Measurements from ENCODE around the gene CRY1. TPM values are rescaled to one million over a fixed set of nuclear protein-coding genes. Genes with fewer than 3 reads are reported as not detected.

The CRY1 gene
- polyA plus RNA-seq, 1 of the 3 experiments (the other 2 are of a cell fraction), result 4.9 TPM

DNA sequence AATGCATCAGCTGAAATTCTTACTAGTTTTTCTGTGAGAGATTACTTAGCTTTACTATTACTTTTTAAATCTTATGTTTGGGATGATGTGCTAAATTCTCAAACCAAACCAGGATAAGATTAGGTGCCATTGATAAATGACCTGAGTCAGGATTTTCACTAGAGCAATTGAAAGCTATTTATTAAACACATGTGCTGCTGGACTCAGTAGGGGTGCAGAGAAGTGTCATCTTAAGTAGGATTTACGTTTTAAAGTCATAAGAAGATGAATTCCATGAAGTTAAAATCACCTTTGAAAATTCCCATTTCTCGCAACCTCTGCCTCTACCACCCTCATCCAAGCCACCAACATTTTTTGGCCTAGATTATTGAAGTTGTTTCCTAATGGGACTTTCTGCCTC is 128.8 kb downstream of the CRY1 start:
- TF ChIP-seq RXRA (IDR thresholded peaks at IDR 0.05; ENCODE audit: borderline replicate concordance, low read depth) (no peak), ELF1 (IDR thresholded peaks at IDR 0.05) (no peak), NFIC (IDR thresholded peaks at IDR 0.05; ENCODE audit: borderline replicate concordance) (no peak), MXI1 (IDR thresholded peaks at IDR 0.05; ENCODE audit: low read depth, low read length) (no peak), MEF2A (IDR thresholded peaks at IDR 0.05; ENCODE audit: borderline replicate concordance, low read depth) (no peak), GATA2 (CRISPR knock-in tag; IDR thresholded peaks at IDR 0.05) (no peak), FOSL2 (IDR thresholded peaks at IDR 0.05; ENCODE audit: borderline replicate concordance, low read depth) (no peak), CHD2 (IDR thresholded peaks at IDR 0.05; ENCODE audit: low read length, partially characterized antibody) (no peak)
- TF ChIP-seq, protein P1, sequence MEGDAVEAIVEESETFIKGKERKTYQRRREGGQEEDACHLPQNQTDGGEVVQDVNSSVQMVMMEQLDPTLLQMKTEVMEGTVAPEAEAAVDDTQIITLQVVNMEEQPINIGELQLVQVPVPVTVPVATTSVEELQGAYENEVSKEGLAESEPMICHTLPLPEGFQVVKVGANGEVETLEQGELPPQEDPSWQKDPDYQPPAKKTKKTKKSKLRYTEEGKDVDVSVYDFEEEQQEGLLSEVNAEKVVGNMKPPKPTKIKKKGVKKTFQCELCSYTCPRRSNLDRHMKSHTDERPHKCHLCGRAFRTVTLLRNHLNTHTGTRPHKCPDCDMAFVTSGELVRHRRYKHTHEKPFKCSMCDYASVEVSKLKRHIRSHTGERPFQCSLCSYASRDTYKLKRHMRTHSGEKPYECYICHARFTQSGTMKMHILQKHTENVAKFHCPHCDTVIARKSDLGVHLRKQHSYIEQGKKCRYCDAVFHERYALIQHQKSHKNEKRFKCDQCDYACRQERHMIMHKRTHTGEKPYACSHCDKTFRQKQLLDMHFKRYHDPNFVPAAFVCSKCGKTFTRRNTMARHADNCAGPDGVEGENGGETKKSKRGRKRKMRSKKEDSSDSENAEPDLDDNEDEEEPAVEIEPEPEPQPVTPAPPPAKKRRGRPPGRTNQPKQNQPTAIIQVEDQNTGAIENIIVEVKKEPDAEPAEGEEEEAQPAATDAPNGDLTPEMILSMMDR (IDR thresholded peaks at IDR 0.05), result no peak
- TF ChIP-seq, protein P2, sequence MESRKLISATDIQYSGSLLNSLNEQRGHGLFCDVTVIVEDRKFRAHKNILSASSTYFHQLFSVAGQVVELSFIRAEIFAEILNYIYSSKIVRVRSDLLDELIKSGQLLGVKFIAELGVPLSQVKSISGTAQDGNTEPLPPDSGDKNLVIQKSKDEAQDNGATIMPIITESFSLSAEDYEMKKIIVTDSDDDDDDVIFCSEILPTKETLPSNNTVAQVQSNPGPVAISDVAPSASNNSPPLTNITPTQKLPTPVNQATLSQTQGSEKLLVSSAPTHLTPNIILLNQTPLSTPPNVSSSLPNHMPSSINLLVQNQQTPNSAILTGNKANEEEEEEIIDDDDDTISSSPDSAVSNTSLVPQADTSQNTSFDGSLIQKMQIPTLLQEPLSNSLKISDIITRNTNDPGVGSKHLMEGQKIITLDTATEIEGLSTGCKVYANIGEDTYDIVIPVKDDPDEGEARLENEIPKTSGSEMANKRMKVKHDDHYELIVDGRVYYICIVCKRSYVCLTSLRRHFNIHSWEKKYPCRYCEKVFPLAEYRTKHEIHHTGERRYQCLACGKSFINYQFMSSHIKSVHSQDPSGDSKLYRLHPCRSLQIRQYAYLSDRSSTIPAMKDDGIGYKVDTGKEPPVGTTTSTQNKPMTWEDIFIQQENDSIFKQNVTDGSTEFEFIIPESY (IDR thresholded peaks at IDR 0.05; ENCODE audit: borderline replicate concordance, low read depth), result no peak
- TF ChIP-seq, protein P3, sequence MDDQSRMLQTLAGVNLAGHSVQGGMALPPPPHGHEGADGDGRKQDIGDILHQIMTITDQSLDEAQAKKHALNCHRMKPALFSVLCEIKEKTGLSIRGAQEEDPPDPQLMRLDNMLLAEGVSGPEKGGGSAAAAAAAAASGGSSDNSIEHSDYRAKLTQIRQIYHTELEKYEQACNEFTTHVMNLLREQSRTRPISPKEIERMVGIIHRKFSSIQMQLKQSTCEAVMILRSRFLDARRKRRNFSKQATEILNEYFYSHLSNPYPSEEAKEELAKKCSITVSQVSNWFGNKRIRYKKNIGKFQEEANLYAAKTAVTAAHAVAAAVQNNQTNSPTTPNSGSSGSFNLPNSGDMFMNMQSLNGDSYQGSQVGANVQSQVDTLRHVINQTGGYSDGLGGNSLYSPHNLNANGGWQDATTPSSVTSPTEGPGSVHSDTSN (IDR thresholded peaks at IDR 0.05), result no peak
- Histone ChIP-seq H3K79me2 (ENCODE audit: insufficient read depth) (peaks cover 89% of the 10 kb centered on the region), H3K27me3 (ENCODE audit: insufficient read depth) (no peaks in the 10 kb centered on the region), H3K27ac (ENCODE audit: low read depth in 2 of 2, low read length in 1 of 2) (no peak overlapping the region), H3K9me2 (no peaks in the 10 kb centered on the region), H3K36me3 (replicated peaks in 1 of 2; ENCODE audit: control insufficient read depth in 1 of 2, insufficient read depth in 2 of 2, low read length in 1 of 2) (peaks cover 46 to 63% of the 10 kb centered on the region in 2 experiments), H3F3A (replicated peaks; ENCODE audit: insufficient read depth) (no peaks in the 10 kb centered on the region), H3K9me3 (no peaks in the 10 kb centered on the region), H3K4me2 (no peak overlapping the region), H2AFZ (ENCODE audit: low read depth) (no peak overlapping the region), H3K4me1 (ENCODE audit: control insufficient read depth in 1 of 2, insufficient read depth in 2 of 2, low read depth in 1 of 2, low read length in 1 of 2) (peaks cover 0 to 6% of the 10 kb centered on the region in 2 experiments; a peak in 1 of 4 replicates), H4K20me1 (ENCODE audit: insufficient read depth) (peaks cover 83% of the 10 kb centered on the region), H3K4me3 (ENCODE audit: low read depth in 2 of 2, low read length in 1 of 2) (no peak overlapping the region), H3K9ac (no peak overlapping the region)
- WGBS (ENCODE audit: low lambda C conversion rate), result 95% methylated on average over 2 of the region's 2 CpGs
- POLR2A ChIA-PET, result no interaction called here
- no peak for DNase-seq
- CTCF ChIA-PET, result no interaction called here

DNA sequence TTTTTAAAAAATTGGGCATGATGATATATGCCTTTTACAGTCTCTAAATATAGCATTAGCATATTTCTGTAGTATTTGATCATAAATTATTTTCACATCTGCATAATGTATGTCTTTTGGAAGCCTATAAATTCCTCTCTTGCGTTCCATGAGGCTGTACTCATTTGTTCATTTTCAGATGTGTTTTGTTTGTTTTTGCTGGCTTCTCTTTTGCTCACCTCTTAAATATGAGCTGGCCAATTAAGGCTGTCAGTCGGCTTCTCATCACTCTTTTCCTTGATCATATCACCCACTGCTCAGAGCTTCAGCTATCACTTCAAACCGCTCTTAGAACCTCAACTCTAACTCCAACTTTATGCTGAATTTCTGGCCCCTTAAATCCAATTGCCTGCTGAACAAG is 131.1 kb downstream of the CRY1 start:
- POLR2A ChIA-PET, result no interaction called here
- CTCF ChIA-PET, result no interaction called here
- peaks cover 5 to 6% of the 10 kb centered on the region in 2 experiments; a peak in 2 of 4 replicates for H3K4me1 ChIP-seq (ENCODE audit: control insufficient read depth in 1 of 2, insufficient read depth in 2 of 2, low read depth in 1 of 2, low read length in 1 of 2)
- H3K36me3 ChIP-seq (replicated peaks in 1 of 2; ENCODE audit: control insufficient read depth in 1 of 2, insufficient read depth in 2 of 2, low read length in 1 of 2), result peaks cover 32 to 46% of the 10 kb centered on the region in 2 experiments
- H3F3A ChIP-seq (replicated peaks; ENCODE audit: insufficient read depth), result no peaks in the 10 kb centered on the region
- H3K9me3 ChIP-seq, result no peaks in the 10 kb centered on the region
- WGBS (ENCODE audit: low lambda C conversion rate), result 85% methylated on average over 3 of the region's 3 CpGs
- H3K9me2 ChIP-seq, result no peaks in the 10 kb centered on the region
- H3K27ac ChIP-seq (ENCODE audit: low read depth in 2 of 2, low read length in 1 of 2), result no peak overlapping the region
- H2AFZ ChIP-seq (ENCODE audit: low read depth), result no peak overlapping the region
- peaks cover 91% of the 10 kb centered on the region for H4K20me1 ChIP-seq (ENCODE audit: insufficient read depth)
- peaks cover 98% of the 10 kb centered on the region for H3K79me2 ChIP-seq (ENCODE audit: insufficient read depth)
- no peaks in the 10 kb centered on the region for H3K27me3 ChIP-seq (ENCODE audit: insufficient read depth)
- TF ChIP-seq CHD2 (IDR thresholded peaks at IDR 0.05; ENCODE audit: low read length, partially characterized antibody), result no peak
- no peak for TF ChIP-seq TEAD4 (IDR thresholded peaks at IDR 0.05; ENCODE audit: borderline replicate concordance, insufficient read depth)
- no peak for TF ChIP-seq GABPA (IDR thresholded peaks at IDR 0.05; ENCODE audit: low read depth)
- no peak for TF ChIP-seq SIN3A (IDR thresholded peaks at IDR 0.05; ENCODE audit: borderline replicate concordance, low read depth, low read length)
- TF ChIP-seq NRF1 (IDR thresholded peaks at IDR 0.05; ENCODE audit: low read depth, low read length), result no peak
- TF ChIP-seq, protein P4, sequence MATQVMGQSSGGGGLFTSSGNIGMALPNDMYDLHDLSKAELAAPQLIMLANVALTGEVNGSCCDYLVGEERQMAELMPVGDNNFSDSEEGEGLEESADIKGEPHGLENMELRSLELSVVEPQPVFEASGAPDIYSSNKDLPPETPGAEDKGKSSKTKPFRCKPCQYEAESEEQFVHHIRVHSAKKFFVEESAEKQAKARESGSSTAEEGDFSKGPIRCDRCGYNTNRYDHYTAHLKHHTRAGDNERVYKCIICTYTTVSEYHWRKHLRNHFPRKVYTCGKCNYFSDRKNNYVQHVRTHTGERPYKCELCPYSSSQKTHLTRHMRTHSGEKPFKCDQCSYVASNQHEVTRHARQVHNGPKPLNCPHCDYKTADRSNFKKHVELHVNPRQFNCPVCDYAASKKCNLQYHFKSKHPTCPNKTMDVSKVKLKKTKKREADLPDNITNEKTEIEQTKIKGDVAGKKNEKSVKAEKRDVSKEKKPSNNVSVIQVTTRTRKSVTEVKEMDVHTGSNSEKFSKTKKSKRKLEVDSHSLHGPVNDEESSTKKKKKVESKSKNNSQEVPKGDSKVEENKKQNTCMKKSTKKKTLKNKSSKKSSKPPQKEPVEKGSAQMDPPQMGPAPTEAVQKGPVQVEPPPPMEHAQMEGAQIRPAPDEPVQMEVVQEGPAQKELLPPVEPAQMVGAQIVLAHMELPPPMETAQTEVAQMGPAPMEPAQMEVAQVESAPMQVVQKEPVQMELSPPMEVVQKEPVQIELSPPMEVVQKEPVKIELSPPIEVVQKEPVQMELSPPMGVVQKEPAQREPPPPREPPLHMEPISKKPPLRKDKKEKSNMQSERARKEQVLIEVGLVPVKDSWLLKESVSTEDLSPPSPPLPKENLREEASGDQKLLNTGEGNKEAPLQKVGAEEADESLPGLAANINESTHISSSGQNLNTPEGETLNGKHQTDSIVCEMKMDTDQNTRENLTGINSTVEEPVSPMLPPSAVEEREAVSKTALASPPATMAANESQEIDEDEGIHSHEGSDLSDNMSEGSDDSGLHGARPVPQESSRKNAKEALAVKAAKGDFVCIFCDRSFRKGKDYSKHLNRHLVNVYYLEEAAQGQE (IDR thresholded peaks at IDR 0.05; ENCODE audit: low read depth, low read length), result no peak
- no peak for TF ChIP-seq RAD21 (IDR thresholded peaks at IDR 0.05; ENCODE audit: low read length)
- no peak for TF ChIP-seq MEF2A (IDR thresholded peaks at IDR 0.05; ENCODE audit: borderline replicate concordance, low read depth)
- TF ChIP-seq ELF1 (IDR thresholded peaks at IDR 0.05), result no peak
- no peak for TF ChIP-seq RCOR1 (IDR thresholded peaks at IDR 0.05; ENCODE audit: low read length)
- no peak for TF ChIP-seq FOXM1 (IDR thresholded peaks at IDR 0.05; ENCODE audit: low read depth)
- TF ChIP-seq, protein P3 (IDR thresholded peaks at IDR 0.05), result no peak
- no peak overlapping the region for H3K9ac ChIP-seq
- no peak overlapping the region for H3K4me3 ChIP-seq (ENCODE audit: low read depth in 2 of 2, low read length in 1 of 2)
- H3K4me2 ChIP-seq, result no peak overlapping the region
- DNase-seq, result no peak
